HEK293 (cell line): ENCODE measurements around the gene NEU4.

Experiments
- CTCF ChIP-seq: fragments of 450-650 bp; formaldehyde crosslinking; IDR thresholded peaks from 2 replicates; pipeline ENCODE4 v1.5.1; 2016; ENCODE audit warnings: missing biosample characterization, missing genetic modification characterization
- MEIS1 ChIP-seq: sonication (generic); formaldehyde crosslinking; IDR thresholded peaks from 2 replicates; pipeline ENCODE4 v1.8.1; 2022; ENCODE audit warnings: missing genetic modification reagents, mild to moderate bottlenecking, borderline replicate concordance
- MZF1 ChIP-seq: fragments of 450-650 bp; formaldehyde crosslinking; IDR thresholded peaks from 2 replicates; pipeline ENCODE4 v1.5.1; 2017; ENCODE audit warnings: missing biosample characterization, missing genetic modification characterization, borderline replicate concordance
- PRDM4 ChIP-seq: fragments of 450-650 bp; formaldehyde crosslinking; IDR thresholded peaks from 2 replicates; pipeline ENCODE4 v1.5.1; 2017; ENCODE audit warnings: missing biosample characterization, missing genetic modification characterization
- ZNF114 ChIP-seq: fragments of 450-650 bp; formaldehyde crosslinking; IDR thresholded peaks from 2 replicates; pipeline ENCODE4 v1.5.0; 2017; ENCODE audit warnings: missing biosample characterization, missing genetic modification characterization
- ZNF776 ChIP-seq: fragments of 450-650 bp; formaldehyde crosslinking; IDR thresholded peaks from 2 replicates; pipeline ENCODE4 v1.5.0; 2017; ENCODE audit warnings: missing biosample characterization, missing genetic modification characterization, borderline replicate concordance

- TF ChIP-seq MZF1 (no peak), PRDM4 (tag by site-specific recombination) (no peak), ZNF114 (tag by site-specific recombination) (no peak), MEIS1 (no peak), CTCF (tag by site-specific recombination) (no peak), ZNF776 (tag by site-specific recombination) (no peak)
Observed at GRCh38 chr2:241788135-241788534, 20.9 kb upstream of the NEU4 start.
